Measurements from ENCODE around the gene PRAME. TPM values are rescaled to one million over a fixed set of nuclear protein-coding genes. Genes with fewer than 3 reads are reported as not detected.

PRAME gene
- total RNA-seq, 1 donor from 2014 or later = not detected

DNA sequence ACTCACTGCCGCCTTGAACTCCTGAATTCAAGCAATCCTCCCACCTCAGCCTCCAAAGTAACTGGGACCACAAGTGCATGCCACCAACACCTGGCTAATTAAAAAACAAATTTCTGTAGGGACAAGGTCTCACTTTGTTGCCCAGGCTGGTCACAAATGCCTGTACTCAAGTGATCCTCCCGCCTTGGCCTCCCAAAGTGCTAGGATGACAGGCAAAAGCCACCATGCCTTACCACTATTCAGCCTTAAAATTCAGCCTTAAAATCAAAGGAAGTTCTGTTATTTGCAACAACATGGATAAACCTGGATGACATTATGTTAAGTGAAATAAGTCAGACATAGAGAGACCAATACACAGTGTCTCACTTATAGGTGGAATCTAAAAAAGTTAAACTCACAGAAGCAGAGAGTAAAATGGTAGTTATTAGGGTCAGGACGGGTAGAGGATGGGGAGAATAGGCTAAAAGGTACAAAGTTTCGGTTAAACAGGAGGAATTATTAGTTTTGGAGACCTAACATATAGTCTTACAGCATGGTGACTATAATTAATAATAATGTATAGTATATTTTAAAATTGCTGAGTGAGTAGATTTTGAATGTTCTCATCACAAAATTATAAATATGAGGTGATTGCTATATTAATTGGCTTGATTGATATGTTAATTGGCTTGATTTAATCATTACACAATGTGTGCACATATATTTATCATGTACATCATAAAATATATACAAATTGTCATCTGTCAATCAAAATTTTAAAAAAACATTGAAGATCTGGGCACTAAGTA, 32.7 kb downstream of the PRAME start:
- Histone ChIP-seq H3K9ac (no peak overlapping the region), H3K27me3 (peaks cover 46% of the 10 kb centered on the region)

DNA sequence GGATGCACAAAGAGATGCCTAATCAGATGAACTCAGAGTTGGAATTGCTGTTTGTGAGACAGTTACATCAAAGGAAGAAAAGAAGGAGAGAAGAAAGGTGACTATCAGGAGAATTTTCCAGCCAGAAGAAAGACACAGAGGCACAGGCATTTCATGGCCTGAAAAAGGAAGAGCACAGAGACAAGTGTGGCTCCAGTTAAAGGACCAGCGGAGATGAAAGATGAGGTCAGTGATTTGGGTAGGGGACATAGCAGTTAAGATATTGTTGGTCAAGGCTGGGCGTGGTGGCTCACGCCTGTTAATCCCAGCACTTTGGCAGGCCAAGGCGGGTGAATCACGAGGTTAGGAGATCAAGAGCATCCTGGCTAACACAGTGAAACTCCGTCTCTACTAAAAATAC, 35.6 kb downstream of the PRAME start:
- Histone ChIP-seq H3K27me3 (peaks cover 40% of the 10 kb centered on the region), H3K9ac (no peak overlapping the region), H2AFZ (replicated peaks) (no peak overlapping the region), H3K36me3 (no peaks in the 10 kb centered on the region), H3K4me2 (no peak overlapping the region), H3F3A (ENCODE audit: low read depth) (peaks cover 16% of the 10 kb centered on the region), H3K4me1 (peaks cover 21% of the 10 kb centered on the region), H3K9me3 (ENCODE audit: low read depth) (no peaks in the 10 kb centered on the region), H3K79me2 (ENCODE audit: low read depth) (no peaks in the 10 kb centered on the region), H4K20me1 (ENCODE audit: low read depth) (no peaks in the 10 kb centered on the region), H3K27ac (no peak overlapping the region), H3K4me3 (no peak overlapping the region)
- Mint-ChIP-seq H3K4me3 (no peak overlapping the region), H3K36me3 (no peaks in the 10 kb centered on the region), H3K27me3 (ENCODE audit: insufficient read depth, low read depth) (no peaks in the 10 kb centered on the region), H3K9me3 (no peaks in the 10 kb centered on the region), H3K27ac (no peak overlapping the region), H3K4me1 (peaks cover 20% of the 10 kb centered on the region)
- no peak for DNase-seq (ENCODE audit: low spot score)
- TF ChIP-seq CTCF (IDR thresholded peaks at IDR 0.05) (no peak), EZH2phosphoT487 (IDR thresholded peaks at IDR 0.05) (no peak), EZH2 (IDR thresholded peaks at IDR 0.05) (no peak)

More for the DNA sequence above, 32.7 kb downstream of the PRAME start:
- H3K27me3 Mint-ChIP-seq (ENCODE audit: insufficient read depth, low read depth) = no peaks in the 10 kb centered on the region
- TF ChIP-seq EZH2 (IDR thresholded peaks at IDR 0.05) (no peak), EZH2phosphoT487 (IDR thresholded peaks at IDR 0.05) (no peak), CTCF (IDR thresholded peaks at IDR 0.05) (no peak)
- no peak overlapping the region for H3K4me3 Mint-ChIP-seq
- H3K36me3 Mint-ChIP-seq = no peaks in the 10 kb centered on the region
- H2AFZ ChIP-seq (replicated peaks) = no peak overlapping the region
- H4K20me1 ChIP-seq (ENCODE audit: low read depth) = no peaks in the 10 kb centered on the region
- H3K9me3 Mint-ChIP-seq = no peaks in the 10 kb centered on the region
- H3K27ac ChIP-seq = no peak overlapping the region
- H3K9me3 ChIP-seq (ENCODE audit: low read depth) = no peaks in the 10 kb centered on the region
- no peaks in the 10 kb centered on the region for H3K36me3 ChIP-seq
- no peak for DNase-seq (ENCODE audit: low spot score)
- H3K4me1 Mint-ChIP-seq = peaks cover 2% of the 10 kb centered on the region
- no peak overlapping the region for H3K4me2 ChIP-seq
- H3K4me3 ChIP-seq = no peak overlapping the region
- peaks cover under 1% of the 10 kb centered on the region for H3K4me1 ChIP-seq
- no peaks in the 10 kb centered on the region for H3F3A ChIP-seq (ENCODE audit: low read depth)
- no peaks in the 10 kb centered on the region for H3K79me2 ChIP-seq (ENCODE audit: low read depth)
- no peak overlapping the region for H3K27ac Mint-ChIP-seq

DNA sequence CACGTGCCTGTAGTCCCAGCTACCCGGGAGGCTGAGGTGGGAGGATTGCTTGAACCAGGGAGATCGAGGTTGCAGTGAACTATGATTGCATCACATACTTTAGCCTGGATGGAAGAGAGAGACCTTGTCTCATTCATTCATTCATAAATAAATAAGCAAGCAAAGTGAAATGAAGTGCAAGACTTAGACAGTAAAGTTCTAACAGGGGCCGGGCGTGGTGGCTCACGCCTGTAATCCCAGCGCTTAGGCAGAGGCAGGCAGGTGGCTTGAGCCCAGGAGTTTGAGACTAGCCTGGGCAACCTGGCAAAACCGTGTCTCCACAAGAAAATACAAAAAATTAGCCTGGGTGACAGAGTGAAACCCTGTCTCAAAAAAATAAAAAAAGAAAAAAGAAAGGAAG, 37.4 kb downstream of the PRAME start:
- no peak overlapping the region for H2AFZ ChIP-seq (replicated peaks)
- Mint-ChIP-seq H3K27ac (no peak overlapping the region), H3K36me3 (no peaks in the 10 kb centered on the region)

More for the DNA sequence above, 37.4 kb downstream of the PRAME start:
- Histone ChIP-seq H3K9ac (no peak overlapping the region), H3F3A (ENCODE audit: low read depth) (peaks cover 16% of the 10 kb centered on the region), H3K36me3 (no peaks in the 10 kb centered on the region), H3K27me3 (peaks cover 46% of the 10 kb centered on the region), H3K4me1 (peaks cover 21% of the 10 kb centered on the region), H3K79me2 (ENCODE audit: low read depth) (no peaks in the 10 kb centered on the region), H3K4me3 (no peak overlapping the region), H3K4me2 (no peak overlapping the region), H3K27ac (no peak overlapping the region), H3K9me3 (ENCODE audit: low read depth) (no peaks in the 10 kb centered on the region), H4K20me1 (ENCODE audit: low read depth) (no peaks in the 10 kb centered on the region)
- Mint-ChIP-seq H3K9me3 (no peaks in the 10 kb centered on the region), H3K4me3 (no peak overlapping the region), H3K4me1 (peaks cover 18% of the 10 kb centered on the region), H3K27me3 (ENCODE audit: insufficient read depth, low read depth) (no peaks in the 10 kb centered on the region)
- DNase-seq (ENCODE audit: low spot score) = no peak
- TF ChIP-seq EZH2phosphoT487 (IDR thresholded peaks at IDR 0.05) = no peak
- TF ChIP-seq EZH2 (IDR thresholded peaks at IDR 0.05) = no peak
- no peak for TF ChIP-seq CTCF (IDR thresholded peaks at IDR 0.05)

All from neural progenitor cell (in vitro differentiated cells).